Suppressor macrophage (primary cell): Measurements from ENCODE around the gene ZNF217.
"Not testable (repeated sequence)": the region's sequence is repeated elsewhere in the genome, so short reads cannot be mapped to it uniquely, and the experiment has no call there.

Source experiments
- DNase-seq, 4 experiments: peaks; one replicate each; pipeline ENCODE4 v3.0.0-alpha.2; 2020 to 2022

Gene ZNF217

DNA sequence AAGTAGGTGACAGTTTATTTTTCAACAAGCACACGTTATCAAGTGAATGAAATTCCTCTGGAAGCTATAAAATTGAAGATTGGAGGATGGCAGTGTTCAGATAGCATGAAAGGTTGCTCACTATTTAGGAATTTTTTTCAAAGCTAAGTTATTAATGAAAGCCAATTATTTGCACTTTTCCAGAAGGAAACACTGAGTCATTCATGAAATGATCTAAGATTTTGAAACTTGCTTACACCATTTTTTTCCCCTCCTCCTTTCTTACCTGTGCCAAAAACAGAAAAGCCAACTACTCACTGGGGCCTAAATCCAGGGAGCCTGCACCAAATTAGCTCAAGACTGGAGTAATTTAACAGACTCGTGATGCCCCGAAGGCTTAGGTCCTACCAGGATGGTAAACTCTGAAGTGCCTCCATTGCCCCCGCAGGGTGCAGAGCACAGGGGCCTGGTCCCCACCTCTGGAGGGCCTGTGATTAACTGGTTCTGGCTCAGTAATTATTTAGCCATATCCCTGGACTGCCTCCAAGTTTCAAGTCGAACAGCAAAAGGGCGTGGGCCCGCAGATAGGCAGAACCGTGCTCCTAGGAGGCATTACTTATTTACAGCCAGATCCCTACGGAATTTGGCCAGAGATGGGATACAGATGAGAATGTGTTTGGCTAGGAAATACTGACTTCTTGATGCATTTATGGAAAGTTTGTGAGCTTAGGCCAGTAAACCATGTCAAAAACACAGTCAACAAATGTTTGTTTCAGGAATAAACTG is 28.0 kb upstream of the ZNF217 start:
- peak in 3 of 4 experiments; percentile 24 to 43 (median 26) for DNase-seq

GRCh38 chr20:53618490-53619000 is 24.9 kb upstream of the ZNF217 start:
- DNase-seq, result not testable (repeated sequence)

- DNase-seq, result no peak
Observed at GRCh38 chr20:53617791-53618489, 24.3 kb upstream of the ZNF217 start.

DNA sequence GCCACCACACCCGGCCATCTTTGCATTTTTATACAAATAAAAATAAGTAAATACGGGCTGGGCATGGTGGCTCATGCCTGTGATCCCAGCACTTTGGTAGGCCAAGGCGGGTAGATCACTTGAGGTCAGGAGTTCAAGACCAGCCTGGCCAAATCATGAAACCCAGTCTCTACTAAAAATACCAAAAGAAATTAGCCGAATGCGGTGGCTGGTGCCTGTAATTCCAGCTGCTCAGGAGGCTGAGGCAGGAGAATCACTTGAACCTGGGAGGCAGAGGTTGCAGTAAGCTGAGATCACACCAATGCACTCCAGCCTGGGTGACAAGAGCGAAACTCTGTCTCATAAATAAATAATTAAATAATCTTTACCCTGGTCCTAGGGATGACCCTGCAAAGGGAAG is 22.9 kb upstream of the ZNF217 start:
- DNase-seq, result not testable (repeated sequence)

- no peak for DNase-seq
Observed at GRCh38 chr20:53613748-53614147, 20.1 kb upstream of the ZNF217 start.

DNA sequence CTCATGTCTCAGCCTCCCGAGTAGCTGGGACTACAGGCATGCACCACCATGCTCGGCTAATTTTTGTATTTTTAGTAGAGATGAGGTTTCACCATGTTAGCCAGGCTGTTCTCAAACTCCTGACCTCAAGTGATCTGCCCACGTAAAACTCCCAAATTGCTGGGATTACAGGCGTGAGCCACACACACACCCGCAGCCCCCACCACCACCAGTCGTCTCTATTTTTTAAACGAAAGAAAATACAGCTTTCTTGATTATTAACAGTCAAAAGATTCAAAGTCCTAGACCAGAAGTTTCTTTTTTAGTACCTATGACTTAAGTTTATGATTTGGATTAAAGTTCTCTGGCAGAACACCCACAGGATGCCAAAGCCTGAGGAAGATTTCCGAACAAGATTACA is 18.6 kb upstream of the ZNF217 start:
- not testable (repeated sequence) for DNase-seq

GRCh38 chr20:53611449-53611894 is 17.8 kb upstream of the ZNF217 start:
- peak; percentile 76 to 92 (median 86) for DNase-seq

GRCh38 chr20:53609491-53610445 is 16.1 kb upstream of the ZNF217 start:
- peak; percentile 54 to 79 (median 68) for DNase-seq

DNA sequence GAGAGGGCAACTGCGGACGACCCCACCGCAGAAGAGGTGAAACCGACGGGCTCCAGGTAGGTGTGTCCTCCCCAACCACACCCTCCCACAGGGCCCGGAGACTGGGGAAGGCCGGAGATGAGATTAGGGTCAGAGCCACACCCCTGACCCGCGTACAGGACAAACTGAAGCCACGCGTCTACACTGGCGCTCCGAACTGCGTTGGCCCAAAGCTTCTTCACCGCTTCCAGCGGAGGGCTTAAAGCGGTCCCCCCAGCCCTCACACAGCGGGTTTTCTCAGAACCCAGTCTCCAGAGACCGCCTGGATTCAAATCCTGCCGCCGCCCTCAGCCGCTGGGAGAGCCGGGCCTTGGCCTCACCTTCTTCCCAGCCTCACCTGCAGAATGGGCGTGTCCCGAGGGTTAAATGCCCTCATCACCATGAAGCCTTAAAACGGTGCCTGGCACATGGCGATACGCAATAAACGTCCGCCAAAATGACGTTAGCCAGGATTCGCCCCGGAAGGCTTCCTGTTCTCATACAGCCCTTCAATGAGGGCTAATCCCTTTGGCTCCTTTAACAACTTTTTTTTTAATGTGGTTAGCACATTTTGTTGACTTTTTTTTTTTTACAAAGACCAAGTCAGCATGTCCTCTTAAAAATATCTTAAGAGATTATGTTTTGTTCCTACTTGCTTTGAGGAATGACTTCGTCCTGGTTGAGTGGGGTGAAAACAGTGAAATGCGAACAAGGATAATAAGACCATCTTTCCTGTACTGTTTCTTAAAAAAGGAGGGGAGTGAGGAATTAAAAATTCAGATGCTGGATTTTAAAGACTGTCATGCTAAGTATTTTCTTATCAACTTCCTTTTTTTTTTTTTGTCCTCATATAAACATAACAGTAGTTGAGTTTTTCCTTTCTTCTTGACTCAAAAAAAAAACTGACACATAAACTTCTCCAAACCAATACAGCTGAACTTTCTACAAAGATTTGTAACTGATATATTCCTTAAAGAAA is 15.1 kb upstream of the ZNF217 start:
- peak; percentile 70 to 78 (median 75) for DNase-seq

DNA sequence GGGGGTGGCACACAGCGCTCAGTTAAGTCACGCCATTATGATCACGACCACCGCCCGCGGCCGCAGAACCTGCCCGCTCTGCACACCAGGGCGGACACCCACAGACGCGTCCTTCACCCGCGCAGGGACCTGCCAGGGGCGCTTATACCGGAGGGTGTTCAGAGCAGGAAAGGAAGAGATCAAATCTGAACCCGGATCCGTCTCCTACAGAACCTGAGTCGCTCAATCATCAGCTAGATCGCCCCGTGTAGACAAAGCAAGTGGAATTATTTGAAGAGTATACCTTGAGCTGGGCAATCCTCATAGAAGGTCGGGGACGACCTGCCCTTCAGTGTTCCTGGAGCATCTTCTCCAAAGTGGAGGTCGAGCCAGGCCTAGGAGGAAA is 14.4 kb upstream of the ZNF217 start:
- no peak for DNase-seq

DNA sequence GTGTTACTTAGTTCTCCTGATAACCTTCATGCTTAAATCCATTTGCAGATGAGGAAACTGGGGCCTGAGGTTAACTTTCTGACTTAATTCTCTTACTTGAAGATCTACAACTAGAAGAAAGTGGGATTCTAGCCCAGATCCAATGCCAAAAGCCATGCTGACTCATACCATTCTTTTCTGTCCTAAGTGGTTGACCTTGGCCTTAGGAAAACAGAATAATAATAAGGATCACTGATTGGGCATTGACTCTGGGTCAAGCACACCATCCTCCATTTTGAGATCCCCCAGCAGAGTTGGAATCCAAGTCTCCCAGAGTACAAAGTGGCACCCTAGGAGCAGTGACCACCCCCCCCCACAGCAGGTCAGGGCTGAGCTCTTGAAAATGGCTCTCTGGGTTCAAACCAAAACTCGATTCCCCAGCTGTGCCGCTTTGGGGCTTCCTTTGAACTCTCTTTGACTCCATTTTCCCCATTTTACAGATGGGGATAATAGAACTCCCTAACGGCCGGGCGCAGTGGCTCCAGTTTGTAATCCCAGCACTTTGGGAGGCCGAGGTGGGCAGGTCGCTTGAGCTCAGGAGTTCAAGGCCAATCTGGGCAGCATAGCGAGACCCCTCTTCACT is 12.8 kb upstream of the ZNF217 start:
- DNase-seq, result no peak

- DNase-seq, result not testable (repeated sequence)
Observed at GRCh38 chr20:53605401-53605800, 11.8 kb upstream of the ZNF217 start.

- not testable (repeated sequence) for DNase-seq
Observed at GRCh38 chr20:53604846-53605245, 11.2 kb upstream of the ZNF217 start.

GRCh38 chr20:53602661-53603060 is 9.0 kb upstream of the ZNF217 start:
- no peak for DNase-seq

GRCh38 chr20:53599910-53600632 is 6.4 kb upstream of the ZNF217 start:
- no peak for DNase-seq

GRCh38 chr20:53599378-53599777 is 5.7 kb upstream of the ZNF217 start:
- no peak for DNase-seq

- DNase-seq, result no peak
Observed at GRCh38 chr20:53599044-53599362, 5.4 kb upstream of the ZNF217 start.

GRCh38 chr20:53598140-53599043 is 4.8 kb upstream of the ZNF217 start:
- peak in 1 of 4 experiments; percentile 5 for DNase-seq

GRCh38 chr20:53597521-53598120 is 4.0 kb upstream of the ZNF217 start:
- DNase-seq, result no peak
